Keratinocyte (primary cell): ENCODE results near the gene DGKZ. TPM values are rescaled to one million over a fixed set of nuclear protein-coding genes. Genes with fewer than 3 reads are reported as not detected.

Source experiments
- DNase-seq: peaks from one replicate; pipeline ENCODE4 v3.0.0-alpha.2; 2011; ENCODE audit warnings: low read depth, missing footprints, low spot score
- FAIRE-seq: peaks from 2 replicates; lab custom pipeline; 2011; peaks lifted over from hg19 to GRCh38; lab: Jason Lieb, UNC
- H2AFZ ChIP-seq: 2 replicates; pipeline ENCODE4 v1.6.0; 2012; ENCODE audit warnings: low read length, control low read depth, inconsistent platforms; ENCODE audit not compliant: control insufficient read depth
- H3K27ac ChIP-seq: 2 replicates; pipeline ENCODE4 v1.5.1; 2011; ENCODE audit warnings: low read length; ENCODE audit not compliant: control insufficient read depth, insufficient read depth
- H3K27me3 ChIP-seq: 3 replicates; pipeline ENCODE4 v1.6.0; 2011; ENCODE audit warnings: low read length; ENCODE audit not compliant: control insufficient read depth, insufficient read depth; ENCODE audit errors: extremely low read depth
- H3K36me3 ChIP-seq, 2 experiments: 2 replicates in 1 of 2; 3 replicates in 1 of 2; pipeline ENCODE4 v1.5.1; 2011; ENCODE audit warnings: low read length in 2 of 2, mild to moderate bottlenecking in 1 of 2; ENCODE audit not compliant: control insufficient read depth in 2 of 2, insufficient read depth in 2 of 2; ENCODE audit errors: extremely low read depth in 1 of 2
- H3K4me1 ChIP-seq: 3 replicates; pipeline ENCODE4 v1.5.1; 2011; ENCODE audit warnings: low read length; ENCODE audit not compliant: control insufficient read depth, insufficient read depth; ENCODE audit errors: extremely low read depth
- H3K4me2 ChIP-seq: 3 replicates; pipeline ENCODE4 v1.6.0; 2011; ENCODE audit warnings: low read depth, low read length; ENCODE audit not compliant: control insufficient read depth, insufficient read depth; ENCODE audit errors: extremely low read depth
- H3K4me3 ChIP-seq, 3 experiments: fragments of 200-600 bp in 1 of 3; sonication (generic) in 1 of 3; 2 replicates in 2 of 3; 3 replicates in 1 of 3; pipeline ENCODE4 v1.5.1; 2011 to 2016; ENCODE audit warnings: low read length in 3 of 3, mild to moderate bottlenecking in 3 of 3, control low read depth in 2 of 3, inconsistent platforms in 1 of 3, low read depth in 1 of 3, mixed read lengths in 1 of 3, mixed run types in 1 of 3, moderate library complexity in 1 of 3; ENCODE audit not compliant: control insufficient read depth in 2 of 3, insufficient read depth in 2 of 3; ENCODE audit errors: extremely low read depth in 1 of 3
- H3K79me2 ChIP-seq: 2 replicates; pipeline ENCODE4 v1.6.0; 2012; ENCODE audit warnings: low read length; ENCODE audit not compliant: control insufficient read depth, insufficient read depth
- H3K9ac ChIP-seq: 3 replicates; pipeline ENCODE4 v1.6.0; 2011; ENCODE audit warnings: low read length; ENCODE audit not compliant: control insufficient read depth, insufficient read depth; ENCODE audit errors: extremely low read depth
- H3K9me1 ChIP-seq: 3 replicates; pipeline ENCODE4 v1.6.0; 2011; ENCODE audit warnings: low read length; ENCODE audit not compliant: control insufficient read depth, insufficient read depth; ENCODE audit errors: extremely low read depth
- H3K9me3 ChIP-seq: 2 replicates; pipeline ENCODE4 v1.5.1; 2012; ENCODE audit warnings: low read depth, low read length; ENCODE audit not compliant: control insufficient read depth
- H4K20me1 ChIP-seq: 3 replicates; pipeline ENCODE4 v1.6.0; 2011; ENCODE audit warnings: low read length; ENCODE audit not compliant: control insufficient read depth, insufficient read depth; ENCODE audit errors: extremely low read depth
- CTCF ChIP-seq, 3 experiments: IDR thresholded peaks in 1 of 3; conservative IDR thresholded peaks in 1 of 3; optimal IDR thresholded peaks in 1 of 3; 2 replicates in 2 of 3; 3 replicates in 1 of 3; pipeline versions ENCODE3 to v1.5.1; 2011; ENCODE audit warnings: low read length in 3 of 3, mild to moderate bottlenecking in 3 of 3, moderate library complexity in 2 of 3, control low read depth in 1 of 3, inconsistent platforms in 1 of 3; ENCODE audit not compliant: insufficient read depth in 2 of 3; ENCODE audit errors: extremely low read depth in 1 of 3
- EZH2 ChIP-seq: IDR thresholded peaks from one replicate; pipeline ENCODE4 v1.6.1; 2012; ENCODE audit warnings: inconsistent platforms, mild to moderate bottlenecking, low read length, moderate library complexity
- dilution Hi-C: fragments of 300-500 bp; cut with MboI; formaldehyde crosslinking; loops from one replicate; pipeline ENCODE4 v1.7.0; 2020; ENCODE audit warnings: low sequenced_read_pairs; ENCODE audit not compliant: extremely low pct_ligation_motif_present
- polyA plus RNA-seq, 5 experiments: library from polyadenylated mRNA; depleted of rRNA in 3 of 5; stranded (reverse) in 3 of 5; stranded (forward) in 1 of 5; unstranded in 1 of 5; fragments of >200 nt; gene quantifications; 1 replicate in 1 of 5; 2 replicates in 3 of 5; 3 replicates in 1 of 5; pipeline versions ENCODE4 v1.2.1 to v1.2.3, GENCODE V29; 2011 to 2012; ENCODE audit warnings: missing spikeins in 2 of 5, low read depth in 1 of 5, low replicate concordance in 1 of 5

DGKZ gene
- polyA plus RNA-seq, 1 donor (not counting 4 experiments of a cell fraction or from before 2014, with no cell fraction given): 23.3 TPM

GRCh38 chr11:46407635-46408034 lies 60.4 kb downstream of the DGKZ start:
- no peaks in the 10 kb centered on the region for H3K27me3 ChIP-seq
- H3K9ac ChIP-seq: no peak overlapping the region
- dilution Hi-C loops: no loop called here
- H2AFZ ChIP-seq: no peak overlapping the region
- no peaks in the 10 kb centered on the region for H3K9me1 ChIP-seq
- peaks cover 15 to 26% of the 10 kb centered on the region in 2 experiments for H3K36me3 ChIP-seq
- H4K20me1 ChIP-seq: no peaks in the 10 kb centered on the region
- TF ChIP-seq EZH2 (no peak), CTCF (optimal IDR thresholded peaks at IDR 0.05 in 1 of 3, IDR thresholded peaks at IDR 0.05 in 1 of 3, conservative IDR thresholded peaks at IDR 0.05 in 1 of 3; ENCODE audit: extremely low read depth in 1 of 3, insufficient read depth in 2 of 3, low read length in 3 of 3) (no peak)
- no peaks in the 10 kb centered on the region for H3K79me2 ChIP-seq
- FAIRE-seq: no peak
- H3K4me3 ChIP-seq: no peak overlapping the region
- no peaks in the 10 kb centered on the region for H3K4me1 ChIP-seq
- no peak overlapping the region for H3K4me2 ChIP-seq
- no peak for DNase-seq
- no peaks in the 10 kb centered on the region for H3K9me3 ChIP-seq
- no peak overlapping the region for H3K27ac ChIP-seq

- Histone ChIP-seq H3K9me1 (no peaks in the 10 kb centered on the region), H3K9ac (no peak overlapping the region), H3K79me2 (no peaks in the 10 kb centered on the region), H3K4me1 (no peaks in the 10 kb centered on the region), H3K27me3 (no peaks in the 10 kb centered on the region), H3K4me2 (no peak overlapping the region), H3K36me3 (peaks cover 9 to 27% of the 10 kb centered on the region in 2 experiments), H4K20me1 (no peaks in the 10 kb centered on the region), H3K9me3 (no peaks in the 10 kb centered on the region), H3K27ac (no peak overlapping the region), H2AFZ (no peak overlapping the region), H3K4me3 (no peak overlapping the region)
- TF ChIP-seq EZH2 (no peak), CTCF (optimal IDR thresholded peaks at IDR 0.05 in 1 of 3, IDR thresholded peaks at IDR 0.05 in 1 of 3, conservative IDR thresholded peaks at IDR 0.05 in 1 of 3; ENCODE audit: extremely low read depth in 1 of 3, insufficient read depth in 2 of 3, low read length in 3 of 3) (no peak)
- DNase-seq: no peak
- FAIRE-seq: no peak
- dilution Hi-C loops: no loop called here
These were observed 61.2 kb downstream of the DGKZ start for GRCh38 chr11:46408407-46408986.
